Measurements from ENCODE around the gene SYNM. TPM values are rescaled to one million over a fixed set of nuclear protein-coding genes. Genes with fewer than 3 reads are reported as not detected.

Gene SYNM
- total and polyA plus RNA-seq, 2 of the 8 experiments (the other 6 are each of a cell fraction or from before 2014, with no cell fraction given), result 0.89 to 2.0 TPM

DNA sequence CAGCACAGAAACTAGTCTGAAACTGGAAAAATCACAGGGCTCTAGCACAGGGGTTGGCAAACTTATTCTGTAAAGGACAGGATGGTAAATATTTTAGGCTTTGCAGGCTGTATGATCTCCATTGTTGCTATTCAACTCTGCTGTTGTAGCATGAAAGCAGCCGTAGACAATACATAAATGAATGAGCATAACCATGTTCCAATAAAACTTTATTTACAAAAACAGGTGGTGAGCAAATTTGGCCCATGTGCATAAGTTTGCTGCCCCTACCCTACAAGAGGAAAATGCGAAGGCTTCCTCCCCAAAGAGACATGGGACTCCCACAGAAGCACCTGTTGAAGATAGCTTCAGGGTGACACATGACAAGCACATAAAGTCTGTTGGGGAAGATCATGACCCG is 59.2 kb downstream of the SYNM start:
- H2BK20ac ChIP-seq (ENCODE audit: low read length), result no peak overlapping the region
- H3K79me2 ChIP-seq (ENCODE audit: control insufficient read depth in 1 of 2, insufficient read depth in 2 of 2, low read length in 2 of 2), result no peaks in the 10 kb centered on the region
- H4K8ac ChIP-seq (ENCODE audit: extremely low read depth, insufficient read depth, low read length), result no peak overlapping the region
- H3K4me1 ChIP-seq (replicated peaks in 1 of 4; ENCODE audit: control insufficient read depth in 3 of 4, insufficient read depth in 4 of 4, low read length in 3 of 4), result no peaks in the 10 kb centered on the region
- WGBS, 2 experiments (ENCODE audit: extremely low coverage in 1 of 2, insufficient coverage in 1 of 2, insufficient read length in 1 of 2, insufficient replicate concordance in 2 of 2, low coverage in 1 of 2, low lambda C conversion rate in 2 of 2, missing lambda C conversion rate in 1 of 2), result 85% methylated on average over 3 of the region's 3 CpGs; no CpG with 5 or more reads in 1 of the 2 experiments
- H3K4ac ChIP-seq (replicated peaks; ENCODE audit: insufficient read length, low read depth, low read length), result no peak overlapping the region
- H3K18ac ChIP-seq (ENCODE audit: extremely low read depth, low read length), result no peak overlapping the region
- no peak overlapping the region for H3K4me3 ChIP-seq (ENCODE audit: extremely low read depth in 1 of 4, insufficient read depth in 2 of 4, low read depth in 3 of 4, low read length in 4 of 4)
- no peak overlapping the region for H3K56ac ChIP-seq (replicated peaks; ENCODE audit: insufficient read length, low read depth, low read length)
- no peak overlapping the region for H2BK5ac ChIP-seq (ENCODE audit: low read depth, low read length)
- ChIA-PET POLR2A (ENCODE audit: partially characterized antibody) (no interaction called here), CTCF (ENCODE audit: partially characterized antibody) (interaction anchor here (0.6 to 1.0 kb wide), 2 partner anchors 48 to 49 kb away, joined by 3 read pairs; no protein-coding TSS in a partner anchor)
- H3K23ac ChIP-seq (ENCODE audit: insufficient read length), result no peak overlapping the region
- H4K91ac ChIP-seq (replicated peaks; ENCODE audit: insufficient read length, low read length), result no peak overlapping the region
- H3K23me2 ChIP-seq (ENCODE audit: low read depth, low read length), result no peaks in the 10 kb centered on the region
- no peaks in the 10 kb centered on the region for H3K9me3 ChIP-seq (ENCODE audit: insufficient read depth in 2 of 2, low read depth in 1 of 2, low read length in 1 of 2)
- FAIRE-seq (no peak), DNase-seq (ENCODE audit: low read depth in 1 of 2, low spot score in 2 of 2) (peak in 1 of 2 experiments; percentile 4)
- no peaks in the 10 kb centered on the region for H3K27me3 ChIP-seq (replicated peaks in 1 of 4; ENCODE audit: control insufficient read depth in 3 of 4, extremely low read depth in 1 of 4, insufficient read depth in 3 of 4, low read length in 3 of 4)
- no peak overlapping the region for H3K4me2 ChIP-seq (ENCODE audit: insufficient read depth in 1 of 2, low read depth in 2 of 2, low read length in 2 of 2)
- H2BK120ac ChIP-seq (replicated peaks; ENCODE audit: low read depth, low read length), result no peak overlapping the region
- no peaks in the 10 kb centered on the region for H4K20me1 ChIP-seq (replicated peaks in 1 of 2; ENCODE audit: control insufficient read depth in 1 of 2, insufficient read depth in 2 of 2, low read length in 2 of 2)
- H2BK12ac ChIP-seq (ENCODE audit: low read depth, low read length), result no peak overlapping the region
- no peak overlapping the region for H3K9ac ChIP-seq (replicated peaks in 1 of 4; ENCODE audit: extremely low read depth in 1 of 4, low read depth in 3 of 4, low read length in 3 of 4)
- no peak overlapping the region for H2BK15ac ChIP-seq (ENCODE audit: low read length)
- H2AK5ac ChIP-seq (ENCODE audit: low read depth, low read length), result no peak overlapping the region
- no peak overlapping the region for H3K27ac ChIP-seq (ENCODE audit: low read depth, low read length)
- H2AFZ ChIP-seq (ENCODE audit: low read length), result no peak overlapping the region
- no peak overlapping the region for H3K14ac ChIP-seq (ENCODE audit: insufficient read length)
- TF ChIP-seq SIRT6 (IDR thresholded peaks at IDR 0.05; ENCODE audit: low read length), result no peak
- H4K5ac ChIP-seq (ENCODE audit: insufficient read length, low read depth, low read length), result no peak overlapping the region
- no peaks in the 10 kb centered on the region for H3K79me1 ChIP-seq (ENCODE audit: low read depth, low read length)
- peaks cover 0 to 2% (median 0%) of the 10 kb centered on the region in 4 experiments; a peak in 5 of 8 replicates for H3K36me3 ChIP-seq (ENCODE audit: control insufficient read depth in 2 of 4, insufficient read depth in 4 of 4, low read length in 3 of 4)
